ENCODE data around the gene SENP3. TPM values are rescaled to one million over a fixed set of nuclear protein-coding genes. Genes with fewer than 3 reads are reported as not detected.

Gene SENP3
- total and polyA plus RNA-seq, 2 of the 13 experiments (the other 11 are each of a cell fraction or from before 2014, with no cell fraction given): 55.8 to 75.4 TPM

- TF ChIP-seq ZBTB49 (CRISPR knock-in tag; IDR thresholded peaks at IDR 0.05; ENCODE audit: borderline replicate concordance) (no peak), CBFB (CRISPR knock-in tag; IDR thresholded peaks at IDR 0.05) (no peak; the same call in 1 of the 2 replicates), SP5 (CRISPR knock-in tag; IDR thresholded peaks at IDR 0.05; ENCODE audit: borderline replicate concordance, low read depth) (no peak), ARNTL (CRISPR knock-in tag; IDR thresholded peaks at IDR 0.05) (peak; percentile 98), PRMT3 (CRISPR knock-in tag; IDR thresholded peaks at IDR 0.05; ENCODE audit: borderline replicate concordance, low read depth) (no peak), KLF6 (CRISPR knock-in tag; IDR thresholded peaks at IDR 0.05) (peak; percentile 91), NFKB2 (CRISPR knock-in tag; IDR thresholded peaks at IDR 0.05; ENCODE audit: borderline replicate concordance) (peak; percentile 71; the same call in 1 of the 2 replicates), ZNF720 (CRISPR knock-in tag; IDR thresholded peaks at IDR 0.05) (no peak), HDAC6 (IDR thresholded peaks at IDR 0.05; ENCODE audit: low read depth, low read length) (no peak), ZBTB43 (CRISPR knock-in tag; conservative IDR thresholded peaks at IDR 0.05) (peak; percentile 59; the same call in 1 of the 2 replicates), PPARG (CRISPR knock-in tag; conservative IDR thresholded peaks at IDR 0.05) (peak; percentile 41; the same call in 1 of the 2 replicates), MTERF4 (CRISPR knock-in tag; IDR thresholded peaks at IDR 0.05) (peak; percentile 60), HMG20A (CRISPR knock-in tag; IDR thresholded peaks at IDR 0.05; ENCODE audit: borderline replicate concordance) (no peak), ZBTB10 (CRISPR knock-in tag; IDR thresholded peaks at IDR 0.05; ENCODE audit: borderline replicate concordance) (peak; percentile 54; the same call in 1 of the 2 replicates)
- TF ChIP-seq, protein P1, sequence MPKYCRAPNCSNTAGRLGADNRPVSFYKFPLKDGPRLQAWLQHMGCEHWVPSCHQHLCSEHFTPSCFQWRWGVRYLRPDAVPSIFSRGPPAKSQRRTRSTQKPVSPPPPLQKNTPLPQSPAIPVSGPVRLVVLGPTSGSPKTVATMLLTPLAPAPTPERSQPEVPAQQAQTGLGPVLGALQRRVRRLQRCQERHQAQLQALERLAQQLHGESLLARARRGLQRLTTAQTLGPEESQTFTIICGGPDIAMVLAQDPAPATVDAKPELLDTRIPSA (CRISPR knock-in tag; IDR thresholded peaks at IDR 0.05; ENCODE audit: borderline replicate concordance): no peak
- TF ChIP-seq, protein P2, sequence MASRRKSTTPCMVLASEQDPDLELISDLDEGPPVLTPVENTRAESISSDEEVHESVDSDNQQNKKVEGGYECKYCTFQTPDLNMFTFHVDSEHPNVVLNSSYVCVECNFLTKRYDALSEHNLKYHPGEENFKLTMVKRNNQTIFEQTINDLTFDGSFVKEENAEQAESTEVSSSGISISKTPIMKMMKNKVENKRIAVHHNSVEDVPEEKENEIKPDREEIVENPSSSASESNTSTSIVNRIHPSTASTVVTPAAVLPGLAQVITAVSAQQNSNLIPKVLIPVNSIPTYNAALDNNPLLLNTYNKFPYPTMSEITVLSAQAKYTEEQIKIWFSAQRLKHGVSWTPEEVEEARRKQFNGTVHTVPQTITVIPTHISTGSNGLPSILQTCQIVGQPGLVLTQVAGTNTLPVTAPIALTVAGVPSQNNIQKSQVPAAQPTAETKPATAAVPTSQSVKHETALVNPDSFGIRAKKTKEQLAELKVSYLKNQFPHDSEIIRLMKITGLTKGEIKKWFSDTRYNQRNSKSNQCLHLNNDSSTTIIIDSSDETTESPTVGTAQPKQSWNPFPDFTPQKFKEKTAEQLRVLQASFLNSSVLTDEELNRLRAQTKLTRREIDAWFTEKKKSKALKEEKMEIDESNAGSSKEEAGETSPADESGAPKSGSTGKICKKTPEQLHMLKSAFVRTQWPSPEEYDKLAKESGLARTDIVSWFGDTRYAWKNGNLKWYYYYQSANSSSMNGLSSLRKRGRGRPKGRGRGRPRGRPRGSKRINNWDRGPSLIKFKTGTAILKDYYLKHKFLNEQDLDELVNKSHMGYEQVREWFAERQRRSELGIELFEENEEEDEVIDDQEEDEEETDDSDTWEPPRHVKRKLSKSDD (CRISPR knock-in tag; IDR thresholded peaks at IDR 0.05; ENCODE audit: low read depth): peak; percentile 11; the same call in 1 of the 2 replicates
- TF ChIP-seq, protein P3, sequence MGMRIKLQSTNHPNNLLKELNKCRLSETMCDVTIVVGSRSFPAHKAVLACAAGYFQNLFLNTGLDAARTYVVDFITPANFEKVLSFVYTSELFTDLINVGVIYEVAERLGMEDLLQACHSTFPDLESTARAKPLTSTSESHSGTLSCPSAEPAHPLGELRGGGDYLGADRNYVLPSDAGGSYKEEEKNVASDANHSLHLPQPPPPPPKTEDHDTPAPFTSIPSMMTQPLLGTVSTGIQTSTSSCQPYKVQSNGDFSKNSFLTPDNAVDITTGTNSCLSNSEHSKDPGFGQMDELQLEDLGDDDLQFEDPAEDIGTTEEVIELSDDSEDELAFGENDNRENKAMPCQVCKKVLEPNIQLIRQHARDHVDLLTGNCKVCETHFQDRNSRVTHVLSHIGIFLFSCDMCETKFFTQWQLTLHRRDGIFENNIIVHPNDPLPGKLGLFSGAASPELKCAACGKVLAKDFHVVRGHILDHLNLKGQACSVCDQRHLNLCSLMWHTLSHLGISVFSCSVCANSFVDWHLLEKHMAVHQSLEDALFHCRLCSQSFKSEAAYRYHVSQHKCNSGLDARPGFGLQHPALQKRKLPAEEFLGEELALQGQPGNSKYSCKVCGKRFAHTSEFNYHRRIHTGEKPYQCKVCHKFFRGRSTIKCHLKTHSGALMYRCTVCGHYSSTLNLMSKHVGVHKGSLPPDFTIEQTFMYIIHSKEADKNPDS (CRISPR knock-in tag; IDR thresholded peaks at IDR 0.05): 0 out of 2 replicates have a peak, but pooled peaks have one; percentile 11
Measured at GRCh38 chr17:7572338-7572587, 10.5 kb downstream of the SENP3 start (continued).
